ENCODE measurements around the gene PLSCR2.

The PLSCR2 gene

DNA sequence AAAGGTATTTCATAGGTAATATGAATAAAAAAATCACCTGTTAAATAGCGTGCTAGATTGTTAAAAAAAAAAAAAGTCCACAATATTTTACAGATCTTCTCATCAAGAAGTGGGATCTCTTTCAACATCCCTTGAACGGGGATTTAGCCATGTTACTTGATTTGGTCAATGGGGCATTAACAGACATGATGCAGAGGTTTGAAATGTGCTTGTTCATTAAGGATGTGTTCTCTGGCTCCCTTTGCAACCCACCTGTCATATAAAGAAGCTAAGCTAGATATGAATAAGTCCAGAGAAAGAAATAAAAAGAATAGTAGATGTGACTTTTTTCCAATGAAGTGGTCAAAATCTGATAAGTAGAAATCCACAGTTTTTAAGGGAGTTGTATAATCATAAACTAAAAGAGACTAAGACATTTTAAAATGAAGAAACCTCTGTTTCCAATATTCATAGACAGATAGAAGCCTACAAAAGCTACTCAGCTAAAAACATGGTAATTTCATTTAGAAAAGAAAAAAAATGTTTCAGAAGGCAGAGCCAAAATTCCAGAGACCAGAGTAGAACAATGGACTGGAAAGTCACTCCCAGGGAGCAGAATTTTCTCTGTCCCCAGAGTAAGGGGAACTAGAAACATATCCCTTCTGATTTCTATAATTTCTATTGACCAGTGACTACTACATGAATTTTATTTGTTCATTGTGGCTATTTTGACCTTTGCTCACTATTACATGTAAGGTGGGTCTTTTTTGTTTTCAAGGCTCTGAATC, 79.2 kb downstream of the PLSCR2 start:
- H3K36me3 ChIP-seq (ENCODE audit: control insufficient read depth, insufficient read depth, low read length) = no peaks in the 10 kb centered on the region
- TF ChIP-seq, protein P1, sequence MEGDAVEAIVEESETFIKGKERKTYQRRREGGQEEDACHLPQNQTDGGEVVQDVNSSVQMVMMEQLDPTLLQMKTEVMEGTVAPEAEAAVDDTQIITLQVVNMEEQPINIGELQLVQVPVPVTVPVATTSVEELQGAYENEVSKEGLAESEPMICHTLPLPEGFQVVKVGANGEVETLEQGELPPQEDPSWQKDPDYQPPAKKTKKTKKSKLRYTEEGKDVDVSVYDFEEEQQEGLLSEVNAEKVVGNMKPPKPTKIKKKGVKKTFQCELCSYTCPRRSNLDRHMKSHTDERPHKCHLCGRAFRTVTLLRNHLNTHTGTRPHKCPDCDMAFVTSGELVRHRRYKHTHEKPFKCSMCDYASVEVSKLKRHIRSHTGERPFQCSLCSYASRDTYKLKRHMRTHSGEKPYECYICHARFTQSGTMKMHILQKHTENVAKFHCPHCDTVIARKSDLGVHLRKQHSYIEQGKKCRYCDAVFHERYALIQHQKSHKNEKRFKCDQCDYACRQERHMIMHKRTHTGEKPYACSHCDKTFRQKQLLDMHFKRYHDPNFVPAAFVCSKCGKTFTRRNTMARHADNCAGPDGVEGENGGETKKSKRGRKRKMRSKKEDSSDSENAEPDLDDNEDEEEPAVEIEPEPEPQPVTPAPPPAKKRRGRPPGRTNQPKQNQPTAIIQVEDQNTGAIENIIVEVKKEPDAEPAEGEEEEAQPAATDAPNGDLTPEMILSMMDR (IDR thresholded peaks at IDR 0.05; ENCODE audit: insufficient read depth, low read length, poor library complexity, severe bottlenecking) = no peak

DNA sequence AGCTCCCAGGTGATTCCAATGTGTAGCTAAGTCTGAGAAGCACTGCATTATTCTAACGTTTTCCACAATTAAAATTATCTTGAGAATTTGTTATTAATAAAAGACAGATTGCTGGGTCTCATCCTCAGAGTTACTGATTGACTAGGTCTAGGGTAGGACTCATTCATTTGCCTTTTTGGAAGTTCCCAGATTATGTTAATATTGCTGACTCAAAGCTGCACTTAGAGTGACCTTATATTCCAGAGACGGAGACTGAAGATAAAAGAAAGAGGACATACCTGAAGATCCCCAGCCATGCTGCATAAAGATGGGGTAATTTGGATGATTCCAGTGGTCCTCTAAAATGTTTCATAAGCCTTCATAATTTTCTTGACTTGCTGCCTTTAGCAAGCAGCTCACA, 81.8 kb downstream of the PLSCR2 start:
- Histone ChIP-seq H3K4me3 (replicated peaks; ENCODE audit: low read depth, low read length) (no peak overlapping the region), H3K36me3 (ENCODE audit: control insufficient read depth, insufficient read depth, low read length) (no peaks in the 10 kb centered on the region), H3K27me3 (replicated peaks; ENCODE audit: control insufficient read depth, insufficient read depth, low read length) (no peaks in the 10 kb centered on the region; the same call in 1 of the 2 replicates)
- TF ChIP-seq, protein P1 (IDR thresholded peaks at IDR 0.05; ENCODE audit: insufficient read depth, low read length, poor library complexity, severe bottlenecking) = no peak
- no peak for DNase-seq (ENCODE audit: extremely low read depth, insufficient read length)

More for the DNA sequence above, 79.2 kb downstream of the PLSCR2 start:
- DNase-seq (ENCODE audit: extremely low read depth, insufficient read length) = no peak
- no peak overlapping the region for H3K4me3 ChIP-seq (replicated peaks; ENCODE audit: low read depth, low read length)
- H3K27me3 ChIP-seq (replicated peaks; ENCODE audit: control insufficient read depth, insufficient read depth, low read length) = no peaks in the 10 kb centered on the region; the same call in 1 of the 2 replicates

DNA sequence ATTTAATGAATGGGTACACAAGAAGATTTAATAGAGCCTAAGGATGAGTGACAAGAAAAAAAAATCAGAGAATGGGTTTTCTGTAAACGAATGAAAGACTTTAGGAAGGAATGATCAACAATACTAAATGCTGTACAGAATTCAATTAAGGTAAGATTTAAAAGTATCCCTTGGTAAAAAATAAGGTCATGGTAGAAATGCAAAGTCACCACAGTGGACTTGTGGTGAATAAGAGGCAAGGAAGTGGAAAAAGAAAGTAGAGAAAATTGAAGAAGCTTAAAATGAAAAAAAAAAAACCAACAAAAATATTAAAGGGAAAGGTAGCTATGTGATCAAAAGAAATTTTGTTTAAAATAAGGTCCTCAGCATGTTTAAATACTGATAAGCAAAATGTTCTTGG, 82.4 kb downstream of the PLSCR2 start:
- no peaks in the 10 kb centered on the region; the same call in 1 of the 2 replicates for H3K27me3 ChIP-seq (replicated peaks; ENCODE audit: control insufficient read depth, insufficient read depth, low read length)
- H3K4me3 ChIP-seq (replicated peaks; ENCODE audit: low read depth, low read length) = no peak overlapping the region
- no peaks in the 10 kb centered on the region for H3K36me3 ChIP-seq (ENCODE audit: control insufficient read depth, insufficient read depth, low read length)
- DNase-seq (ENCODE audit: extremely low read depth, insufficient read length) = no peak
- TF ChIP-seq, protein P1 (IDR thresholded peaks at IDR 0.05; ENCODE audit: insufficient read depth, low read length, poor library complexity, severe bottlenecking) = no peak

DNA sequence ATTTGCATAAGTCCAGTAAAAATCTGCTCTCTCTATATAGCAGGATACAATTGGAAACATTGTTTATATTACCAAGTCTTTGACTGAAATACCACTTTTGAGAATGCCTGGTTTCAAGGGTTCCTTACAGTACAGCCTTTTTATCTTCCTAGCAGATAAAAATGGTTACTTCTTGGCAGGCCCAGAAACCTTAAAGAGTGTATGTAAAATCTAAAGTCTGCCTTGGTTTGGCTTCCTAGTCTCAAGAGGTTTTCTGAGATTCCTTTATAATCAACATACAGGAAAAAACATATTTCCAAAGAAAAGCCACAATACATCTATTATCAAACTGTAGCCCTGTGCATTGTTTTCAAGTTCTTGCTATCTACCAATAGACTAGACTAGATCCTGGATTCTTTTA, 84.6 kb downstream of the PLSCR2 start:
- no peak overlapping the region for H3K4me3 ChIP-seq (replicated peaks; ENCODE audit: low read depth, low read length)
- TF ChIP-seq, protein P1 (IDR thresholded peaks at IDR 0.05; ENCODE audit: insufficient read depth, low read length, poor library complexity, severe bottlenecking) = no peak
- no peaks in the 10 kb centered on the region for H3K36me3 ChIP-seq (ENCODE audit: control insufficient read depth, insufficient read depth, low read length)
- DNase-seq (ENCODE audit: extremely low read depth, insufficient read length) = no peak
- no peaks in the 10 kb centered on the region; the same call in 1 of the 2 replicates for H3K27me3 ChIP-seq (replicated peaks; ENCODE audit: control insufficient read depth, insufficient read depth, low read length)
